Hematopoietic multipotent progenitor cell treated with erythropoietin and hydrocortisone succinate and interleukin-3 and kit ligand, for 17 days (in vitro differentiated cells): Measurements from ENCODE around the gene RHOF.
A peak's percentile ranks its signal among the peaks of the same experiment; 100 is the strongest.
"Not testable (repeated sequence)": the region's sequence is repeated elsewhere in the genome, so short reads cannot be mapped to it uniquely, and the experiment has no call there.

Experiments
- DNase-seq: peaks from one replicate; pipeline ENCODE4 v3.0.0-alpha.2; 2015; ENCODE audit warnings: low spot score

RHOF gene

GRCh38 chr12:121745545-121745944 is 47.9 kb downstream of the RHOF start:
- not testable (repeated sequence) for DNase-seq

- no peak for DNase-seq
Measured at GRCh38 chr12:121741743-121742142, 51.7 kb downstream of the RHOF start.

GRCh38 chr12:121740847-121741246 is 52.6 kb downstream of the RHOF start:
- DNase-seq = no peak

- peak; percentile 78 for DNase-seq
Measured at GRCh38 chr12:121738340-121738858, 55.1 kb downstream of the RHOF start.

GRCh38 chr12:121733849-121734248 is 59.6 kb downstream of the RHOF start:
- no peak for DNase-seq

GRCh38 chr12:121731473-121731872 is 62.0 kb downstream of the RHOF start:
- DNase-seq = no peak

- DNase-seq = no peak
Measured at GRCh38 chr12:121729021-121729420, 64.5 kb downstream of the RHOF start.
